GM10248 (cell line): ENCODE measurements around the gene ZNF526.

Source experiments
- CTCF ChIA-PET: fragments of 300-600 bp; sonication (Branson Sonifier 250); formaldehyde crosslinking; extraction: SDS; loops from one replicate; lab custom pipeline; 2021; ENCODE audit warnings: antibody characterized with exemption; lab: Yijun Ruan, JAX
- POLR2A ChIA-PET: fragments of 350-650 bp; sonication (Branson Sonifier 250); formaldehyde crosslinking; extraction: SDS; loops from one replicate; lab custom pipeline; 2020; ENCODE audit warnings: antibody characterized with exemption; lab: Yijun Ruan, JAX
- DNase-seq: peaks from one replicate; pipeline ENCODE4 v3.0.0; 2012; ENCODE audit errors: extremely low spot score
- CTCF ChIP-seq: IDR thresholded peaks from 2 replicates; pipeline ENCODE4 v1.5.1; 2012; ENCODE audit warnings: mild to moderate bottlenecking, low read depth; ENCODE audit errors: extremely low read depth, missing control alignments, control extremely low read depth

ZNF526 gene

GRCh38 chr19:42185277-42185676, 34.8 kb upstream of the ZNF526 start:
- TF ChIP-seq CTCF = no peak
- DNase-seq = no peak
- ChIA-PET POLR2A (no interaction called here), CTCF (interaction anchor here (0.7 to 10.2 kb wide), 13 partner anchors 9 to 77 kb away, joined by 3 to 80 read pairs (median 5); partner anchors contain the start of gene POU2F2)

- no peak for TF ChIP-seq CTCF
- POLR2A ChIA-PET = no interaction called here
- CTCF ChIA-PET = interaction anchor here (0.9 to 10.2 kb wide), 5 partner anchors 11 to 80 kb away, joined by 3 to 80 read pairs (median 5); partner anchors contain the start of gene POU2F2
Measured at GRCh38 chr19:42188665-42189064, 31.4 kb upstream of the ZNF526 start.

GRCh38 chr19:42189133-42189532, 31.0 kb upstream of the ZNF526 start:
- POLR2A ChIA-PET = no interaction called here

More at GRCh38 chr19:42188665-42189064, 31.4 kb upstream of the ZNF526 start:
- DNase-seq = no peak

GRCh38 chr19:42191330-42191729, 28.8 kb upstream of the ZNF526 start:
- POLR2A ChIA-PET = interaction anchor here (0.5 kb wide), 1 partner anchor 246 kb away, joined by 4 read pairs; no protein-coding TSS in a partner anchor
- no peak for DNase-seq
- CTCF ChIA-PET = interaction anchor here (1.3 kb wide), 1 partner anchor 11 kb away, joined by 3 read pairs; no protein-coding TSS in a partner anchor
- TF ChIP-seq CTCF = no peak

More at GRCh38 chr19:42189133-42189532, 31.0 kb upstream of the ZNF526 start:
- CTCF ChIA-PET = interaction anchor here (0.9 to 10.2 kb wide), 5 partner anchors 11 to 81 kb away, joined by 3 to 80 read pairs (median 5); partner anchors contain the start of gene POU2F2
- no peak for DNase-seq
- no peak for TF ChIP-seq CTCF

GRCh38 chr19:42191855-42192254, 28.3 kb upstream of the ZNF526 start:
- TF ChIP-seq CTCF = no peak
- ChIA-PET CTCF (interaction anchor here (1.3 kb wide), 1 partner anchor 11 kb away, joined by 3 read pairs; no protein-coding TSS in a partner anchor), POLR2A (interaction anchor here (0.5 kb wide), 1 partner anchor 247 kb away, joined by 4 read pairs; no protein-coding TSS in a partner anchor)
- DNase-seq = no peak

- DNase-seq = no peak
- no peak for TF ChIP-seq CTCF
- CTCF ChIA-PET = no interaction called here
- POLR2A ChIA-PET = no interaction called here
Measured at GRCh38 chr19:42193294-42193693, 26.8 kb upstream of the ZNF526 start.
